K562 (cell line): ENCODE results near the gene LBP. TPM values are rescaled to one million over a fixed set of nuclear protein-coding genes. Genes with fewer than 3 reads are reported as not detected.
A peak's percentile ranks its signal among the peaks of the same experiment; 100 is the strongest.

Source experiments
- BRCA1 ChIP-seq, 2 experiments: fragments of 450-650 bp in 1 of 2; sonication (generic) in 1 of 2; formaldehyde crosslinking in 1 of 2; IDR thresholded peaks; 2 replicates each; pipeline versions ENCODE4 v1.5.0 to v1.6.1; 2017 to 2020; ENCODE audit warnings: mild to moderate bottlenecking in 1 of 2, missing genetic modification reagents in 1 of 2
- DPF2 ChIP-seq: fragments of 450-650 bp; IDR thresholded peaks from 2 replicates; pipeline ENCODE4 v1.6.1; 2016
- E2F3 ChIP-seq: fragments of 250-450 bp; sonication (Bioruptor Pico); IDR thresholded peaks from 2 replicates; pipeline ENCODE4 v1.4.0; 2020; ENCODE audit warnings: mild to moderate bottlenecking
- EZH2 ChIP-seq: IDR thresholded peaks from 2 replicates; pipeline ENCODE4 v1.6.1; 2012; ENCODE audit warnings: low read depth, mild to moderate bottlenecking, inconsistent platforms, low read length, borderline replicate concordance
- GATA2 ChIP-seq: sonication (generic); formaldehyde crosslinking; IDR thresholded peaks from 2 replicates; pipeline ENCODE4 v1.4.0; 2020; ENCODE audit warnings: mild to moderate bottlenecking, missing genetic modification reagents
- HNRNPL ChIP-seq: fragments of 200-400 bp; formaldehyde crosslinking; IDR thresholded peaks from 2 replicates; pipeline ENCODE4 v1.6.1; 2017; ENCODE audit warnings: low read depth, mild to moderate bottlenecking, low read length
- NR4A1 ChIP-seq, 2 experiments: fragments of 250-450 bp in 1 of 2; fragments of 450-650 bp in 1 of 2; sonication (Bioruptor Pico) in 1 of 2; IDR thresholded peaks; 2 replicates each; pipeline versions ENCODE4 v1.4.0 to v1.6.1; 2016 to 2020; ENCODE audit warnings: mild to moderate bottlenecking in 2 of 2, missing compliant biosample characterization in 1 of 2, missing genetic modification characterization in 1 of 2, moderate library complexity in 1 of 2
- OTX1 ChIP-seq: fragments of 450-650 bp; formaldehyde crosslinking; IDR thresholded peaks from 2 replicates; pipeline ENCODE4 v1.4.0; 2022; ENCODE audit warnings: mild to moderate bottlenecking
- PHB2 ChIP-seq: fragments of 450-650 bp; IDR thresholded peaks from 2 replicates; pipeline ENCODE4 v1.6.1; 2017; ENCODE audit warnings: low read depth
- PHTF2 ChIP-seq: fragments of 250-450 bp; sonication (Bioruptor Pico); IDR thresholded peaks from 2 replicates; pipeline ENCODE4 v1.5.0; 2021; ENCODE audit warnings: mild to moderate bottlenecking
- POLR3G ChIP-seq: IDR thresholded peaks from 2 replicates; pipeline ENCODE4 v1.6.1; 2011; ENCODE audit not compliant: insufficient read length, insufficient replicate concordance; ENCODE audit errors: extremely low read depth
- PTTG1 ChIP-seq: fragments of 450-650 bp; IDR thresholded peaks from 2 replicates; pipeline ENCODE4 v1.6.1; 2016; ENCODE audit warnings: low read depth, mild to moderate bottlenecking, missing genetic modification characterization, missing compliant biosample characterization
- SNRNP70 ChIP-seq: fragments of 200-400 bp; formaldehyde crosslinking; optimal IDR thresholded peaks from 2 replicates; pipeline ENCODE3; 2017; ENCODE audit warnings: low read depth, low read length
- STAT6 ChIP-seq: sonication (generic); formaldehyde crosslinking; IDR thresholded peaks from 2 replicates; pipeline ENCODE4 v1.8.1; 2023; ENCODE audit warnings: mild to moderate bottlenecking, missing genetic modification reagents
- TAF7 ChIP-seq: fragments of 450-650 bp; IDR thresholded peaks from 2 replicates; pipeline ENCODE4 v1.6.1; 2016; ENCODE audit warnings: missing genetic modification characterization, missing compliant biosample characterization
- TRIM25 ChIP-seq: fragments of 450-650 bp; IDR thresholded peaks from 2 replicates; pipeline ENCODE4 v1.7.0; 2016; ENCODE audit warnings: borderline replicate concordance
- U2AF1 ChIP-seq: fragments of 200-400 bp; formaldehyde crosslinking; optimal IDR thresholded peaks from 2 replicates; pipeline ENCODE3; 2017; ENCODE audit warnings: mild to moderate bottlenecking, low read depth, low read length, moderate library complexity
- UBTF ChIP-seq, 2 experiments: IDR thresholded peaks; 2 replicates each; pipeline ENCODE4 v1.6.1; 2012; ENCODE audit warnings: improper control_type of control experiment in 2 of 2, low read depth in 2 of 2, low read length in 2 of 2, borderline replicate concordance in 1 of 2
- ZBTB8A ChIP-seq: fragments of 450-650 bp; IDR thresholded peaks from 2 replicates; pipeline ENCODE4 v1.6.1; 2018; ENCODE audit warnings: mild to moderate bottlenecking, moderate library complexity; ENCODE audit not compliant: partially characterized antibody
- ZFPM2 ChIP-seq: fragments of 250-450 bp; sonication (Bioruptor Pico); IDR thresholded peaks from 2 replicates; pipeline ENCODE4 v1.5.1; 2022; ENCODE audit warnings: mild to moderate bottlenecking
- ZNF143 ChIP-seq: sonication (generic); formaldehyde crosslinking; IDR thresholded peaks from 2 replicates; pipeline ENCODE4 v1.9.0; 2022; ENCODE audit warnings: mild to moderate bottlenecking, missing genetic modification reagents
- ZNF146 ChIP-seq: IDR thresholded peaks from one replicate; pipeline ENCODE4 v1.6.1; 2018; ENCODE audit warnings: missing compliant biosample characterization; ENCODE audit not compliant: unreplicated experiment
- ZNF695 ChIP-seq: fragments of 450-650 bp; formaldehyde crosslinking; IDR thresholded peaks from 2 replicates; pipeline ENCODE4 v1.4.0; 2020; ENCODE audit warnings: mild to moderate bottlenecking, moderate library complexity
- ZNF764 ChIP-seq: fragments of 250-450 bp; sonication (Bioruptor Pico); IDR thresholded peaks from 2 replicates; pipeline ENCODE4 v1.4.0; 2020; ENCODE audit warnings: low read depth, mild to moderate bottlenecking, moderate library complexity
- polyA plus RNA-seq, 8 experiments: library from polyadenylated mRNA; depleted of rRNA in 4 of 8; stranded (reverse) in 5 of 8; unstranded in 3 of 8; fragments of >200 nt; fragmentation: Nextera tagmentation in 2 of 8; fragmentation: Illumina TruSeq in 1 of 8; extraction: Ambion mirVana in 2 of 8; extraction: Trizol in 1 of 8; gene quantifications; 2 replicates each; pipeline versions ENCODE4 v1.2.1 to v1.2.3, GENCODE V29; 2011 to 2014; ENCODE audit warnings: inconsistent platforms in 1 of 8, missing spikeins in 1 of 8
- total RNA-seq, 7 experiments: library from RNA; depleted of rRNA in 6 of 7; stranded (reverse); fragments of >200 nt in 6 of 7; fragmentation: Illumina TruSeq in 2 of 7; extraction: Trizol in 2 of 7; gene quantifications; 2 replicates each; pipeline versions ENCODE4 v1.2.1 to v1.2.3, GENCODE V29; 2011 to 2021; ENCODE audit warnings: low replicate concordance in 1 of 7

Gene LBP
- total and polyA plus RNA-seq, 9 of the 15 experiments (the other 6 are each of a cell fraction or from before 2014, with no cell fraction given), result 0.06 to 0.31 (median 0.09) TPM; not detected in 3

GRCh38 chr20:38357653-38358207, 11.4 kb downstream of the LBP start (continued):
- no peak for TF ChIP-seq ZNF764 (CRISPR knock-in tag)
- TF ChIP-seq GATA2 (CRISPR knock-in tag), result no peak; the same call in 1 of the 2 replicates
- TF ChIP-seq POLR3G, result no peak
- peak; percentile 59; the same call in 1 of the 2 replicates for TF ChIP-seq PTTG1 (tag)
- no peak; the same call in none of the 2 replicates for TF ChIP-seq DPF2
- TF ChIP-seq EZH2, result no peak
- no peak for TF ChIP-seq ZNF143 (CRISPR knock-in tag)
- TF ChIP-seq STAT6 (CRISPR knock-in tag), result no peak
- TF ChIP-seq ZNF146 (CRISPR knock-in tag), result no peak
- no peak for TF ChIP-seq ZNF695 (CRISPR knock-in tag)
- TF ChIP-seq SNRNP70, result no peak
- TF ChIP-seq HNRNPL, result no peak
- TF ChIP-seq UBTF (IDR thresholded peaks at IDR 0.05; ENCODE audit: borderline replicate concordance in 1 of 2, low read depth in 2 of 2, low read length in 2 of 2), result no peak
- no peak for TF ChIP-seq PHB2
- TF ChIP-seq TAF7 (tag), result no peak
- TF ChIP-seq U2AF1, result no peak
- TF ChIP-seq PHTF2 (CRISPR knock-in tag), result no peak
- TF ChIP-seq E2F3 (CRISPR knock-in tag), result no peak
- no peak for TF ChIP-seq BRCA1 (IDR thresholded peaks at IDR 0.05)
- no peak for TF ChIP-seq BRCA1 (CRISPR knock-in tag; IDR thresholded peaks at IDR 0.05)
- TF ChIP-seq TRIM25, result no peak
- no peak for TF ChIP-seq NR4A1 (CRISPR knock-in tag; IDR thresholded peaks at IDR 0.05)
- peak; percentile 91 for TF ChIP-seq NR4A1 (tag; IDR thresholded peaks at IDR 0.05)
- TF ChIP-seq OTX1 (CRISPR knock-in tag), result no peak
- TF ChIP-seq ZBTB8A, result no peak
- no peak for TF ChIP-seq ZFPM2
